SK-N-SH treated with all-trans-retinoic acid at 6 μM for 48 hours (cell line): ENCODE measurements around the gene UBE2I.

ENCODE experiments used
- ARNTL ChIP-seq: fragments of 450-650 bp; formaldehyde crosslinking; IDR thresholded peaks from 2 replicates; pipeline ENCODE4 v1.5.0; 2020; ENCODE audit warnings: low read depth, mild to moderate bottlenecking, moderate library complexity, borderline replicate concordance
- BACH2 ChIP-seq: fragments of 250-450 bp; sonication (Bioruptor Pico); IDR thresholded peaks from 2 replicates; pipeline ENCODE4 v1.9.0; 2021; ENCODE audit warnings: mild to moderate bottlenecking, borderline replicate concordance
- ZFP30 ChIP-seq: fragments of 450-650 bp; formaldehyde crosslinking; IDR thresholded peaks from 2 replicates; pipeline ENCODE4 v1.5.0; 2022; ENCODE audit warnings: mild to moderate bottlenecking, moderate library complexity
- TF ChIP-seq, protein P1 (sequence below): fragments of 250-450 bp; sonication (Bioruptor Pico); IDR thresholded peaks from 2 replicates; pipeline ENCODE4 v1.8.0; 2020; ENCODE audit warnings: mild to moderate bottlenecking, moderate library complexity, borderline replicate concordance

DNA sequence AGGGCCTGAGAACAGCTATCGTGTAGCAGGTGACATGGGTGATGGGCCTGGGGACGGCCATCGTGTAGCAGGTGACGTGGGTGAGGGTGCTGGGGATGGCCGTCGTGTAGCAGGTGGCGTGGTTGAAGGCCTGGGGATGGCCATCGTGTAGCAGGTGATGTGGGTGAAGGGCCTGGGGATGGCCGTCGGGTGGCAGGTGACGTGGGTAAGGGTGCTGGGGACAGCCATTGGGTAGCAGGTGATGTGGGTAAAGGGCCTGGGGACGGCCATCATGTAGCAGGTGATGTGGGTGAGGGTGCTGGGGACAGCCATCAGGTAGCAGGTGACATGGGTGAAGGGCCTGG lies 38.1 kb upstream of the UBE2I start:
- no peak for TF ChIP-seq BACH2 (CRISPR knock-in tag)
- TF ChIP-seq, protein P1, sequence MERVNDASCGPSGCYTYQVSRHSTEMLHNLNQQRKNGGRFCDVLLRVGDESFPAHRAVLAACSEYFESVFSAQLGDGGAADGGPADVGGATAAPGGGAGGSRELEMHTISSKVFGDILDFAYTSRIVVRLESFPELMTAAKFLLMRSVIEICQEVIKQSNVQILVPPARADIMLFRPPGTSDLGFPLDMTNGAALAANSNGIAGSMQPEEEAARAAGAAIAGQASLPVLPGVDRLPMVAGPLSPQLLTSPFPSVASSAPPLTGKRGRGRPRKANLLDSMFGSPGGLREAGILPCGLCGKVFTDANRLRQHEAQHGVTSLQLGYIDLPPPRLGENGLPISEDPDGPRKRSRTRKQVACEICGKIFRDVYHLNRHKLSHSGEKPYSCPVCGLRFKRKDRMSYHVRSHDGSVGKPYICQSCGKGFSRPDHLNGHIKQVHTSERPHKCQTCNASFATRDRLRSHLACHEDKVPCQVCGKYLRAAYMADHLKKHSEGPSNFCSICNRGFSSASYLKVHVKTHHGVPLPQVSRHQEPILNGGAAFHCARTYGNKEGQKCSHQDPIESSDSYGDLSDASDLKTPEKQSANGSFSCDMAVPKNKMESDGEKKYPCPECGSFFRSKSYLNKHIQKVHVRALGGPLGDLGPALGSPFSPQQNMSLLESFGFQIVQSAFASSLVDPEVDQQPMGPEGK (CRISPR knock-in tag) = no peak
- no peak for TF ChIP-seq ARNTL (CRISPR knock-in tag)
- no peak for TF ChIP-seq ZFP30 (CRISPR knock-in tag)
